CD14-positive monocyte (primary cell): Measurements from ENCODE around the gene FAF1. TPM values are rescaled to one million over a fixed set of nuclear protein-coding genes. Genes with fewer than 3 reads are reported as not detected.

Experiments
- DNase-seq, 3 donors: peaks; one replicate each; pipeline ENCODE4 v3.0.0-alpha.2; 2011 to 2022
- H2AFZ ChIP-seq: 2 replicates; pipeline ENCODE4 v1.6.0; 2012; ENCODE audit warnings: mild to moderate bottlenecking, low read depth, low read length, inconsistent platforms; ENCODE audit not compliant: insufficient read depth, poor library complexity, severe bottlenecking
- H3K27ac ChIP-seq, 2 donors: 1 replicate in 1 of 2; 2 replicates in 1 of 2; pipeline ENCODE4 v1.5.1; 2012 to 2013; ENCODE audit warnings: low read length in 2 of 2, control low read depth in 1 of 2, inconsistent platforms in 1 of 2, low read depth in 1 of 2, mild to moderate bottlenecking in 1 of 2
- H3K27me3 ChIP-seq, 2 donors: one replicate each; pipeline versions ENCODE4 v1.6.0 to v1.6.1; 2011 to 2013; ENCODE audit warnings: low read length in 2 of 2; ENCODE audit not compliant: control insufficient read depth in 2 of 2, insufficient read depth in 2 of 2
- H3K36me3 ChIP-seq, 2 donors: replicated peaks in 1 of 2; 1 replicate in 1 of 2; 2 replicates in 1 of 2; pipeline versions ENCODE4 v1.5.1 to v1.6.1; 2012 to 2013; ENCODE audit warnings: low read length in 2 of 2, control low read depth in 1 of 2, inconsistent platforms in 1 of 2, mild to moderate bottlenecking in 1 of 2; ENCODE audit not compliant: insufficient read depth in 2 of 2, control insufficient read depth in 1 of 2
- H3K4me1 ChIP-seq, 2 donors: 1 replicate in 1 of 2; 2 replicates in 1 of 2; pipeline versions ENCODE4 v1.5.1 to v1.6.1; 2012 to 2013; ENCODE audit warnings: low read length in 2 of 2, control low read depth in 1 of 2, inconsistent platforms in 1 of 2, mild to moderate bottlenecking in 1 of 2, moderate library complexity in 1 of 2; ENCODE audit not compliant: insufficient read depth in 2 of 2, control insufficient read depth in 1 of 2
- H3K4me2 ChIP-seq: replicated peaks from 2 replicates; pipeline ENCODE3; 2012; ENCODE audit warnings: low read length, moderate library complexity, mild to moderate bottlenecking; ENCODE audit not compliant: poor library complexity, severe bottlenecking; ENCODE audit errors: extremely low read depth
- H3K4me3 ChIP-seq, 3 experiments: fragments of 200-600 bp in 1 of 3; sonication (generic) in 1 of 3; replicated peaks in 1 of 3; 1 replicate in 2 of 3; 2 replicates in 1 of 3; pipeline ENCODE4 v1.5.1; 2011 to 2013; ENCODE audit warnings: low read length in 3 of 3, mild to moderate bottlenecking in 3 of 3, control low read depth in 2 of 3, low read depth in 2 of 3, inconsistent platforms in 1 of 3, moderate library complexity in 1 of 3
- H3K79me2 ChIP-seq: 2 replicates; pipeline ENCODE4 v1.6.0; 2012; ENCODE audit warnings: mild to moderate bottlenecking, control low read depth, inconsistent platforms, low read length, moderate library complexity; ENCODE audit not compliant: insufficient read depth
- H3K9ac ChIP-seq: 2 replicates; pipeline ENCODE4 v1.6.0; 2017; ENCODE audit warnings: low read length, mild to moderate bottlenecking; ENCODE audit not compliant: insufficient read depth, poor library complexity, severe bottlenecking
- H3K9me3 ChIP-seq, 2 donors: replicated peaks in 1 of 2; 1 replicate in 1 of 2; 2 replicates in 1 of 2; pipeline versions ENCODE4 v1.5.1 to v1.6.1; 2012 to 2013; ENCODE audit warnings: low read length in 2 of 2, control low read depth in 1 of 2; ENCODE audit not compliant: control insufficient read depth in 1 of 2, insufficient read depth in 1 of 2
- H4K20me1 ChIP-seq: 2 replicates; pipeline ENCODE4 v1.6.0; 2012; ENCODE audit warnings: mild to moderate bottlenecking, low read length, control low read depth, moderate library complexity; ENCODE audit not compliant: insufficient read depth
- H3K27ac Mint-ChIP-seq, 7 donors: one replicate each; pipeline ENCODE4 v1.8.0; 2020; ENCODE audit warnings: mild to moderate bottlenecking in 7 of 7, mixed read lengths in 7 of 7, moderate library complexity in 6 of 7, inconsistent platforms in 2 of 7
- H3K27me3 Mint-ChIP-seq, 3 donors: one replicate each; pipeline ENCODE4 v1.8.0; 2021 to 2022; ENCODE audit warnings: low read depth in 3 of 3, mild to moderate bottlenecking in 3 of 3, mixed read lengths in 3 of 3, moderate library complexity in 3 of 3, inconsistent platforms in 1 of 3
- H3K36me3 Mint-ChIP-seq, 2 donors: one replicate each; pipeline ENCODE4 v1.8.0; 2020; ENCODE audit warnings: mixed read lengths in 2 of 2, inconsistent platforms in 1 of 2, mild to moderate bottlenecking in 1 of 2
- H3K4me1 Mint-ChIP-seq: one replicate; pipeline ENCODE4 v1.8.0; 2020; ENCODE audit warnings: mild to moderate bottlenecking, mixed read lengths
- H3K4me3 Mint-ChIP-seq, 2 donors: one replicate each; pipeline ENCODE4 v1.8.0; 2020; ENCODE audit warnings: mild to moderate bottlenecking in 2 of 2, mixed read lengths in 2 of 2, moderate library complexity in 1 of 2
- H3K9me3 Mint-ChIP-seq, 7 donors: one replicate each; pipeline ENCODE4 v1.8.0; 2020 to 2022; ENCODE audit warnings: mixed read lengths in 7 of 7, mild to moderate bottlenecking in 6 of 7, moderate library complexity in 6 of 7, inconsistent platforms in 2 of 7
- WGBS: methylation state at CpG from one replicate; pipeline ENCODE4 v1.1.5; 2013; ENCODE audit warnings: missing lambda C conversion rate; ENCODE audit not compliant: insufficient coverage; 5-methylcytosine and 5-hydroxymethylcytosine counted together
- intact Hi-C, 2 donors: fragments of 100-400 bp; cut with micrococcal nuclease; formaldehyde crosslinking; loops; one replicate each; pipeline versions ENCODE4 v1.15.0 to v1.15.1; 2023
- polyA plus RNA-seq, 3 donors: library from polyadenylated mRNA; depleted of rRNA in 1 of 3; unstranded in 2 of 3; stranded (reverse) in 1 of 3; fragments of 300-500 nt in 2 of 3; fragments of >200 nt in 1 of 3; fragmentation: Illumina TruSeq in 2 of 3; gene quantifications; 1 replicate in 2 of 3; 2 replicates in 1 of 3; pipeline ENCODE4 v1.2.3, GENCODE V29; 2012 to 2021
- TF ChIP-seq, protein P1 (sequence below): fragments of 200-600 bp; IDR thresholded peaks from one replicate; pipeline ENCODE4 v1.8.0; 2022; ENCODE audit warnings: antibody characterized with exemption, mild to moderate bottlenecking

The FAF1 gene
- polyA plus RNA-seq, 3 donors = 11.4 to 29.6 (median 16.9) TPM

- H3K9me3 Mint-ChIP-seq = no peaks in the 10 kb centered on the region
- Histone ChIP-seq H3K27me3 (no peaks in the 10 kb centered on the region), H3K4me1 (peaks cover 0 to 9% of the 10 kb centered on the region in 2 donors), H3K4me2 (no peak overlapping the region), H3K27ac (no peak overlapping the region), H3K36me3 (peaks cover 0 to 15% of the 10 kb centered on the region in 2 donors), H4K20me1 (no peaks in the 10 kb centered on the region), H3K79me2 (no peaks in the 10 kb centered on the region), H3K4me3 (no peak overlapping the region), H3K9ac (no peak overlapping the region), H3K9me3 (no peaks in the 10 kb centered on the region), H2AFZ (no peak overlapping the region)
- H3K27me3 Mint-ChIP-seq = peaks cover 0 to 4% (median 0%) of the 10 kb centered on the region in 3 donors
- no peak for DNase-seq
- H3K36me3 Mint-ChIP-seq = peaks cover 20 to 27% of the 10 kb centered on the region in 2 donors
- intact Hi-C loops = no loop called here
- H3K4me3 Mint-ChIP-seq = no peak overlapping the region
- peaks cover 5% of the 10 kb centered on the region for H3K4me1 Mint-ChIP-seq
- 80% methylated on average over 1 of the region's 1 CpG for WGBS
- no peak overlapping the region for H3K27ac Mint-ChIP-seq
- TF ChIP-seq, protein P1, sequence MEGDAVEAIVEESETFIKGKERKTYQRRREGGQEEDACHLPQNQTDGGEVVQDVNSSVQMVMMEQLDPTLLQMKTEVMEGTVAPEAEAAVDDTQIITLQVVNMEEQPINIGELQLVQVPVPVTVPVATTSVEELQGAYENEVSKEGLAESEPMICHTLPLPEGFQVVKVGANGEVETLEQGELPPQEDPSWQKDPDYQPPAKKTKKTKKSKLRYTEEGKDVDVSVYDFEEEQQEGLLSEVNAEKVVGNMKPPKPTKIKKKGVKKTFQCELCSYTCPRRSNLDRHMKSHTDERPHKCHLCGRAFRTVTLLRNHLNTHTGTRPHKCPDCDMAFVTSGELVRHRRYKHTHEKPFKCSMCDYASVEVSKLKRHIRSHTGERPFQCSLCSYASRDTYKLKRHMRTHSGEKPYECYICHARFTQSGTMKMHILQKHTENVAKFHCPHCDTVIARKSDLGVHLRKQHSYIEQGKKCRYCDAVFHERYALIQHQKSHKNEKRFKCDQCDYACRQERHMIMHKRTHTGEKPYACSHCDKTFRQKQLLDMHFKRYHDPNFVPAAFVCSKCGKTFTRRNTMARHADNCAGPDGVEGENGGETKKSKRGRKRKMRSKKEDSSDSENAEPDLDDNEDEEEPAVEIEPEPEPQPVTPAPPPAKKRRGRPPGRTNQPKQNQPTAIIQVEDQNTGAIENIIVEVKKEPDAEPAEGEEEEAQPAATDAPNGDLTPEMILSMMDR = no peak
Observed at GRCh38 chr1:50452700-50453099, 507.4 kb downstream of the FAF1 start.

DNA sequence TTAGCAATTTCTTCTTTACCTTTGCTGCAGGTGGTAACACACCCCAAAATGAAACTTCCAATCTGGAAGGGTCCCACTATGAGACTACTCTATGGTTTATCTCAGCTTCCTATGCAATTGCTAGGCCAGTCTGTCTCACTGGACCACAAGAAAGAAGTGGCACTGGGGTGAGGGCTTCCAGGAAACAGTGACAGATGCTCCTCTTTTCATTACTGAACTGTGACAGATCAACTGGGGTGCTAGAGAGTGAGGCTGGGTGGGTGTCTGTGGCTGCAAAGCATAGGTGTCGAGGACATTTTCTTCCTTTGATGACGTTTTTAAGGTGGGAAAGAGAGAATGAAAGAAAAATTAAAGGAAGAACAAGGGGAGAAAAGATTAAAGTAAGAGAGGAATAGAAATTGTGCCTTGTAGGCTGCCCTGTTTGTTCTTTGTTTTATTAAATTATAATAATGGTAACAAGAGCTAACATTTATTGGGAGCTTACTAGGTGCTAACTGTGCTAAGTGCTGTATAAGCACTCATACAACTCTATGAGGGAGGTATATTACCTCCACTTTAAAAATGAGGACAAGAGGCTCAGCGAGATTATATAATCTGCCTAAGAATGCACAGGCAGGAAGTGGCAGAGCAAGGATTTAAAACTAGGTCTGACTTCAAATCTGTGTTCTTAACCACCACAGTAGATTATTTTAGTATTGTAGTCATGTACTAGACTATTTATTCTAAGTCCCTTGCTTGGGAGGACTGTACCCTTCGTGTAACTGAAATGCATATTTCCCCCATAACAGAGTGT lies 509.0 kb downstream of the FAF1 start:
- Mint-ChIP-seq H3K9me3 (no peaks in the 10 kb centered on the region), H3K4me3 (no peak overlapping the region), H3K27me3 (peaks cover 0 to 4% (median 0%) of the 10 kb centered on the region in 3 donors), H3K4me1 (no peaks in the 10 kb centered on the region), H3K27ac (no peak overlapping the region), H3K36me3 (peaks cover 18 to 27% of the 10 kb centered on the region in 2 donors)
- Histone ChIP-seq H3K27me3 (no peaks in the 10 kb centered on the region), H3K79me2 (no peaks in the 10 kb centered on the region), H3K9me3 (no peaks in the 10 kb centered on the region), H3K27ac (no peak overlapping the region), H3K4me2 (no peak overlapping the region), H3K36me3 (peaks cover 0 to 15% of the 10 kb centered on the region in 2 donors), H3K4me3 (no peak overlapping the region), H4K20me1 (no peaks in the 10 kb centered on the region), H3K4me1 (no peaks in the 10 kb centered on the region), H3K9ac (no peak overlapping the region), H2AFZ (no peak overlapping the region)
- 80% methylated on average over 2 of the region's 4 CpGs for WGBS
- TF ChIP-seq, protein P1 = no peak
- no peak for DNase-seq
- intact Hi-C loops = no loop called here
